OCI-LY1 (cell line): Measurements from ENCODE around the gene SNED1.

Experiments used
- H2AFZ ChIP-seq: fragments of 200-600 bp; sonication (generic), shearing (Covaris generic); 2 replicates; pipeline ENCODE4 v1.6.0; 2014; ENCODE audit warnings: antibody characterized with exemption, mild to moderate bottlenecking, low read length
- H3F3A ChIP-seq: fragments of 200-600 bp; sonication (generic), shearing (Covaris generic); 2 replicates; pipeline ENCODE4 v1.6.0; 2014; ENCODE audit warnings: mild to moderate bottlenecking, antibody characterized with exemption, low read length, moderate library complexity; ENCODE audit not compliant: insufficient read depth
- H3K27ac ChIP-seq: fragments of 200-600 bp; sonication (generic); 2 replicates; pipeline ENCODE4 v1.5.1; 2014; ENCODE audit warnings: low read length, mixed run types, mild to moderate bottlenecking, low read depth; ENCODE audit not compliant: poor library complexity, severe bottlenecking
- H3K27me3 ChIP-seq: fragments of 200-600 bp; sonication (generic); 2 replicates; pipeline ENCODE4 v1.6.0; 2014; ENCODE audit warnings: antibody characterized with exemption, mild to moderate bottlenecking, low read length, moderate library complexity; ENCODE audit not compliant: insufficient read depth
- H3K36me3 ChIP-seq: fragments of 200-600 bp; sonication (generic); 2 replicates; pipeline ENCODE4 v1.6.1; 2014; ENCODE audit warnings: mild to moderate bottlenecking, antibody characterized with exemption, low read length, moderate library complexity, mixed read lengths; ENCODE audit not compliant: insufficient read depth
- H3K4me1 ChIP-seq: fragments of 200-600 bp; sonication (generic); 2 replicates; pipeline ENCODE4 v1.5.1; 2014; ENCODE audit warnings: mild to moderate bottlenecking, low read length, moderate library complexity; ENCODE audit not compliant: insufficient read depth, severe bottlenecking
- H3K4me2 ChIP-seq: fragments of 200-600 bp; sonication (generic), shearing (Covaris generic); 2 replicates; pipeline ENCODE4 v1.6.1; 2014; ENCODE audit warnings: low read length
- H3K4me3 ChIP-seq: fragments of 200-600 bp; sonication (generic); 2 replicates; pipeline ENCODE4 v1.5.1; 2014; ENCODE audit warnings: low read length, low read depth, mild to moderate bottlenecking, mixed read lengths; ENCODE audit not compliant: poor library complexity, severe bottlenecking
- H3K79me2 ChIP-seq: fragments of 200-600 bp; shearing (Covaris generic); 2 replicates; pipeline ENCODE4 v1.6.1; 2016; ENCODE audit warnings: mixed run types, low read length, mixed read lengths; ENCODE audit not compliant: insufficient read depth
- H3K9ac ChIP-seq: fragments of 200-600 bp; sonication (generic), shearing (Covaris generic); 2 replicates; pipeline ENCODE4 v1.6.1; 2014; ENCODE audit warnings: mild to moderate bottlenecking, low read length, mixed read lengths
- H3K9me2 ChIP-seq: fragments of 200-600 bp; sonication (generic), shearing (Covaris generic); 2 replicates; pipeline ENCODE4 v1.6.1; 2014; ENCODE audit warnings: low read depth, mild to moderate bottlenecking, low read length, mixed read lengths
- H3K9me3 ChIP-seq: fragments of 200-600 bp; shearing (Covaris generic); 2 replicates; pipeline ENCODE4 v1.6.1; 2014; ENCODE audit warnings: low read length, mixed read lengths
- H4K20me1 ChIP-seq: fragments of 200-600 bp; sonication (generic), shearing (Covaris generic); 2 replicates; pipeline ENCODE4 v1.6.0; 2016; ENCODE audit warnings: mild to moderate bottlenecking, low read length; ENCODE audit not compliant: insufficient read depth
- EZH2 ChIP-seq: fragments of 200-600 bp; sonication (generic), shearing (Covaris generic); IDR thresholded peaks from 2 replicates; pipeline ENCODE4 v1.8.0; 2017; ENCODE audit warnings: borderline replicate concordance, mixed run types, mild to moderate bottlenecking, antibody characterized with exemption, low read length, moderate library complexity, mixed read lengths
- TF ChIP-seq, protein P1 (sequence below): fragments of 200-600 bp; sonication (generic), shearing (Covaris generic); IDR thresholded peaks from 2 replicates; pipeline ENCODE4 v1.5.1; 2017; ENCODE audit warnings: mild to moderate bottlenecking, antibody characterized with exemption, low read length, moderate library complexity, mixed read lengths

Gene SNED1

DNA sequence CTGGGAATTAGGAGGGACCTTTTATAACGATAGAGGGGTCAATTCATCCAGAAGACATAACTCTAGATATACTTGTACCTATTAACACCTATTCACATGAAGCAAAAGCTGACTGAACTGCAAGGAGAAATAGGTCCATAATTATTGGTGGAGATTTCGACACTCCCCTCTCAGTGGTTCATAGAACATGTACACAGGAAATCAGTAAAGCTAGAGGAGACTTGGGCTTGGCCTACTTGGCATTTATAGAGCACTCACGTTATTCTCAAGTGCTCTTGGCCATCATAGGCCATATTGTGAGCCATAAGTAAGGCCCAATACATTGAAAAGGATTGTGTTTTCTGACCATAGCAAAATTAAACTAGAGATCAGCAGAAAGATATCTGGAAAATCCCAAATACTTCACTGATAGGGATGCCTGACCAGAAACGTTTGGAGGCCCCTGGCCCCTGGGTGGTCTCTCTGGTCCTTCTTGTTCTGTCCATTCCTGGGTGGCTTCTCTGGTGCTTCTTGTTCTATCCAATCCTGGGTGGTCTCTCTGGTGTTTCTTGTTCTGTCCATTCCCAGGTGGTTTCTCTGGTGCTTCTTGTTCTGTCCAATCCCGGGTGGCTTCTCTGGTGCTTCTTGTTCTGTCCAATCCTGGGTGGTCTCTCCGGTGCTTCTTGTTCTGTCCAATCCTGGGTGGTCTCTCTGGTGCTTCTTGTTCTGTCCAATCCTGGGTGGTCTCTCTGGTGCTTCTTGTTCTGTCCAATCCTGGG lies 49.0 kb downstream of the SNED1 start:
- Histone ChIP-seq H2AFZ (no peak overlapping the region), H3K9me3 (no peaks in the 10 kb centered on the region), H3K4me1 (no peaks in the 10 kb centered on the region), H3K4me3 (no peak overlapping the region), H3K4me2 (no peak overlapping the region), H4K20me1 (no peaks in the 10 kb centered on the region), H3F3A (no peaks in the 10 kb centered on the region), H3K79me2 (no peaks in the 10 kb centered on the region), H3K27ac (no peak overlapping the region), H3K27me3 (no peaks in the 10 kb centered on the region), H3K36me3 (no peaks in the 10 kb centered on the region), H3K9me2 (no peaks in the 10 kb centered on the region), H3K9ac (no peak overlapping the region)
- TF ChIP-seq EZH2, result no peak
- TF ChIP-seq, protein P1, sequence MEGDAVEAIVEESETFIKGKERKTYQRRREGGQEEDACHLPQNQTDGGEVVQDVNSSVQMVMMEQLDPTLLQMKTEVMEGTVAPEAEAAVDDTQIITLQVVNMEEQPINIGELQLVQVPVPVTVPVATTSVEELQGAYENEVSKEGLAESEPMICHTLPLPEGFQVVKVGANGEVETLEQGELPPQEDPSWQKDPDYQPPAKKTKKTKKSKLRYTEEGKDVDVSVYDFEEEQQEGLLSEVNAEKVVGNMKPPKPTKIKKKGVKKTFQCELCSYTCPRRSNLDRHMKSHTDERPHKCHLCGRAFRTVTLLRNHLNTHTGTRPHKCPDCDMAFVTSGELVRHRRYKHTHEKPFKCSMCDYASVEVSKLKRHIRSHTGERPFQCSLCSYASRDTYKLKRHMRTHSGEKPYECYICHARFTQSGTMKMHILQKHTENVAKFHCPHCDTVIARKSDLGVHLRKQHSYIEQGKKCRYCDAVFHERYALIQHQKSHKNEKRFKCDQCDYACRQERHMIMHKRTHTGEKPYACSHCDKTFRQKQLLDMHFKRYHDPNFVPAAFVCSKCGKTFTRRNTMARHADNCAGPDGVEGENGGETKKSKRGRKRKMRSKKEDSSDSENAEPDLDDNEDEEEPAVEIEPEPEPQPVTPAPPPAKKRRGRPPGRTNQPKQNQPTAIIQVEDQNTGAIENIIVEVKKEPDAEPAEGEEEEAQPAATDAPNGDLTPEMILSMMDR, result no peak

DNA sequence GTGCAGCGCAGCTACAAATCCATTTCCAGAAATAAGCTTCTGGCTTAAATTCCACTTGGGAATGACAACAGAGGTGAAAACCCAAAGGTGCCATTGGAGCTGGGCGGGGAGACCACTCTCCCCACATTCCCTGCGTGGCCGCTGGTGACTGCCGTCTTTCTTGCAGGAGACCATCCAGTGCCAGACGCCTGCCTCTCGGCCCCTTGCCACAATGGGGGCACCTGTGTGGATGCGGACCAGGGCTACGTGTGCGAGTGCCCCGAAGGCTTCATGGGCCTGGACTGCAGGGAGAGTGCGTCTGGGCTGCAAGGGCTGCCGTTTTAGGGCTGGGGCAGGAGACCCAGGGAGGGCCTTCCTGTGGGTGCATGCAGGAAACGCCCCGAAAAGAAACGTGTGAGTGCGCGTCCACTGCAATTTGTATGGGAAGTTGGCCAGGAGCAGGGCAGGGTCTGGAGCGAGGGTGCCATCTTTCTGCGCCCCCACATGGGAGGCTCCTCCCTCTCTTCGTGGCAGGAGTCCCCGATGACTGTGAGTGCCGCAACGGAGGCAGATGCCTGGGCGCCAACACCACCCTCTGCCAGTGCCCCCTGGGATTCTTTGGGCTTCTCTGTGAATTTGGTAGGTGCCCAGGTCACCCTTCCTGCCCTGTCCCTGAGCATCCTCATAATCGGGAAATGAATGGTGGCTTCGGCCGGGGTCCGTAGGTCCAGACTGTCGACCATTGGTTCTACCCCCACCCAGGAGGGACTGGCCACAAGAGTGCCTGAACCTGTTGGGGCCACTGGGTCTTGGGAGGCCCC lies 49.9 kb downstream of the SNED1 start:
- Histone ChIP-seq H3K4me1 (no peaks in the 10 kb centered on the region), H3K27ac (no peak overlapping the region)

DNA sequence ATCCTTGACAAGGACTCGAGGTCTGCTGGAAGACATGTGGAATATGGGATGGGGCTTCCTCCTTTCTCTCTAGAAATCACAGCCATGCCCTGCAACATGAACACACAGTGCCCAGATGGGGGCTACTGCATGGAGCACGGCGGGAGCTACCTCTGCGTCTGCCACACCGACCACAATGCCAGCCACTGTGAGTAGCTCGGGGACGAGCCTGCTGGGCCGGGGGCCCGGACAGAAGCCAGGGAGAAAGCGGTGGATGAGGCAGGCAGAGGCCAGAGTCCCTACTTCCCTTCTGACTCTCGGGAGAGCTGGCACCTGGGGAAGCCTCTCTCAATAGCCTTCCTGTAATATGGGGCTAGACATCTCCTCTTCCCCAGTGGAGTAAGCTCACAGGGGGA lies 50.5 kb downstream of the SNED1 start:
- Histone ChIP-seq H3K4me3 (no peak overlapping the region), H3K9me2 (no peaks in the 10 kb centered on the region), H3K27ac (no peak overlapping the region), H3K4me1 (no peaks in the 10 kb centered on the region), H4K20me1 (no peaks in the 10 kb centered on the region), H3K9me3 (no peaks in the 10 kb centered on the region), H3K27me3 (no peaks in the 10 kb centered on the region), H3K9ac (no peak overlapping the region), H2AFZ (no peak overlapping the region), H3K36me3 (no peaks in the 10 kb centered on the region), H3K4me2 (no peak overlapping the region), H3K79me2 (no peaks in the 10 kb centered on the region), H3F3A (no peaks in the 10 kb centered on the region)
- TF ChIP-seq EZH2, result no peak
- TF ChIP-seq, protein P1, result no peak

More for the DNA sequence above, 49.9 kb downstream of the SNED1 start:
- H2AFZ ChIP-seq, result no peak overlapping the region
- H3K9me2 ChIP-seq, result no peaks in the 10 kb centered on the region
- no peak overlapping the region for H3K9ac ChIP-seq
- no peaks in the 10 kb centered on the region for H3K9me3 ChIP-seq
- no peak overlapping the region for H3K4me2 ChIP-seq
- no peaks in the 10 kb centered on the region for H4K20me1 ChIP-seq
- H3K4me3 ChIP-seq, result no peak overlapping the region
- H3K27me3 ChIP-seq, result no peaks in the 10 kb centered on the region
- H3K36me3 ChIP-seq, result no peaks in the 10 kb centered on the region
- no peaks in the 10 kb centered on the region for H3F3A ChIP-seq
- no peak for TF ChIP-seq EZH2
- TF ChIP-seq, protein P1, result no peak
- no peaks in the 10 kb centered on the region for H3K79me2 ChIP-seq
